Hippocampal formation (tissue), 2 donors: ENCODE data around the gene TRIM44.
A peak's percentile ranks its signal among the peaks of the same experiment; 100 is the strongest.

Experiments
- DNase-seq, 2 donors: peaks; one replicate each; lab custom pipeline; 2025; lab: John Stamatoyannopoulos, UW

The TRIM44 gene, protein sequence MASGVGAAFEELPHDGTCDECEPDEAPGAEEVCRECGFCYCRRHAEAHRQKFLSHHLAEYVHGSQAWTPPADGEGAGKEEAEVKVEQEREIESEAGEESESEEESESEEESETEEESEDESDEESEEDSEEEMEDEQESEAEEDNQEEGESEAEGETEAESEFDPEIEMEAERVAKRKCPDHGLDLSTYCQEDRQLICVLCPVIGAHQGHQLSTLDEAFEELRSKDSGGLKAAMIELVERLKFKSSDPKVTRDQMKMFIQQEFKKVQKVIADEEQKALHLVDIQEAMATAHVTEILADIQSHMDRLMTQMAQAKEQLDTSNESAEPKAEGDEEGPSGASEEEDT

GRCh38 chr11:35662649-35663407 is at the start of gene TRIM44:
Gene TRIM44, plus strand, starts transcription at chr11:35662775. Its CDS starts 337 bp downstream, at chr11:35663112.
- peak; percentile 78 to 79 for DNase-seq

GRCh38 chr11:35614939-35615569 is 47.5 kb upstream of the TRIM44 start:
- no peak for DNase-seq

DNA sequence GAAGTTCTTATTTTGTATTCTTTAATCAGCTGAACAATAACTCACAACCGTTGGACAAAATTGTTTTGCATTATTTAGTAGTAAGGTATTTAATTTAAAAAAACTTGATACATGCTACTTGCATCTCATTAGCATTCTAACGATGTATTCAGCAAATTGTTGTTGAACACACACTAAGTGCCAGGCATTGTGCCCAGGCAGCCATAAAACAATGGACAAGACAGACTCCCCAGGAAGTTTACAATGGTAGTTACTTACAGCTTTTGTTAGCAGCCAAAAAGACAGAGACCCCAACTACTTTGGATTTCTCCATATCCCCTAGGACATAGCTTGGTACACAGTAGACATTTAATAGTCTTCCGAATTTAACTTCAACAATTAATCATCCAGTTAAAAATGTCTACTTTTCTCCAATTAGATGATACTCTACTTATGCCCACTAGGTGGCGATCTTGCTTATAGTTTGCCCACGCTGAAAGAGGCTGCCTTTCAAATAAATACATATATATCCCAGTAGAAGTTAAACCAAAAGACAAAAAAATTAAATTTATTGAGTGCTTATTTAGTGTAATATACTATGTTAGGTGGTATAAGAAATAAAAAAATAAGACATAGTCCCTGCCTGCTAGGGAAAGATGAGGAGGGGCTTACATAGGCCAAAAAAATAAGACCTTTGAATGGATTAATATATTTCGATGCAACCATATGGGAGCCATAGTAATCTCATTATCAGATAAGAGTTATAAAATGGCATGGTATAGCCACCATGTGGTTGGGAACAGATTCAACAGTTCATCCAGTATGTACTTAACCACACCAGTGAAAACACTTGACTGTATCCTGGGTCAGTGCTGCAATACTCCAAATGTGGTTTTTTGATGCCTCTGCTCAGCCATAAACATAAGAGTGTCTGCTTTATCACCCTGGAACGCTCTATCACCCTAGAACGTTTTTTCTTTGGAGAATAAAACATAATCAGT is 46.4 kb upstream of the TRIM44 start:
- peak; percentile 50 to 86 for DNase-seq

DNA sequence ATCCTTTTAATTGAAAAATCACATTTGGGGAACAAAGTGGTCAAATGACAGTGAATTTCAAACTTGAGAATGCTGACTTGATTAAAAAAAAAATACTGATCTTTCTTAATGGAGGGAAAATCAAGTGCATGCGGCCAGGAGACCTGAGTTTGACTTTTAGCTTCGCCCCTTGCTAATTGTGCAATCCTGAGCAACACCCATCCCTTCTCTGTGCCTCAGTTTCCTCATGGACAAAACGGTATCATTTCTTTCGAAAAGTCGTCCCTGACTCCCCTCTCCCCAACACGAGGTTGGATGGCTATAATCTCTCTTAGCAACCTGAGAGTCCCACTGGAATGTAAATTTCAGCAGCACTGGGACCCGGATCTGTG is 45.3 kb upstream of the TRIM44 start:
- DNase-seq = no peak

DNA sequence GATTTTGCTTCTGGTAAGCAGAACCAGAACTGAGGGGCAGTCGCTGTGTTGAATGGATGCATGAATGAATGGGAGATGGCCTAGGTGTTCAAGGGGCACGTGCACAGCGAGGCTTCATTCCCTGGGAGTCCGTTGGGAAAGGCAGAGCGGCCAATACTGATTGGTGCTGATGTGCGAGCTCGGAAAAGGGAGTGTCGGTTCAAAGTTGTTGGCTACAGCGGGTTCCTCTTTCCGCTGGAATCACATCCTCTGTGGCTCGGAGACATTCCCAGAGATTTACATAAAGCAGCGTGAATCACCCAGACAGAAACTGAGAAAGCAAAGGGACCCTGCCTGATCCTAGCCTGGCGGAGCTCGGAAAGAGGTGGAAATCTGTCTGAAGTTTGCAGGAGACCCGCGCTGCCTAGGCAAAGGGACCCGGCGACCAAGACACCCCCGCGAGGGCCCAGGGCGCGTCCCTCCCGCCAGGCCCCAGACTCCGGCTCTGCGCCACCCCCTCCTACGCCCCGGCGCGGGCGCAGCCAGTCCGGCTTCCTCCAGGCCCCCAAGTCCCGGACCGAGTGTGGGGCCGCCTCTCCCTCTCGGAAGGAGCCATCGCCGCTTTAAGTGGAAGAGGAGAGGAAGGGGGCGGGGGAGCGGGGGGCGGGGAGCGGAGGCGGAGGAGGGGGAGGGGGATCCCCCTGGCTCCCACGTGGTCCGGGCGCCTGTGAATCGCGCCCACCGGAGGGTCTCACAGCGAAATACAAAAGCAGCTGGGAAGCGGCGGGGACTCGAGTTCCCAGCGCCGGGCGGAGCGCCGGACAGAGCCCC is 44.7 kb upstream of the TRIM44 start, which contains the start of gene FJX1:
Gene FJX1, plus strand, starts transcription at position 774 of the 810 bp plus-strand sequence. CDS start 177 bp downstream, outside the sequence.
- DNase-seq = peak; percentile 48 to 56

DNA sequence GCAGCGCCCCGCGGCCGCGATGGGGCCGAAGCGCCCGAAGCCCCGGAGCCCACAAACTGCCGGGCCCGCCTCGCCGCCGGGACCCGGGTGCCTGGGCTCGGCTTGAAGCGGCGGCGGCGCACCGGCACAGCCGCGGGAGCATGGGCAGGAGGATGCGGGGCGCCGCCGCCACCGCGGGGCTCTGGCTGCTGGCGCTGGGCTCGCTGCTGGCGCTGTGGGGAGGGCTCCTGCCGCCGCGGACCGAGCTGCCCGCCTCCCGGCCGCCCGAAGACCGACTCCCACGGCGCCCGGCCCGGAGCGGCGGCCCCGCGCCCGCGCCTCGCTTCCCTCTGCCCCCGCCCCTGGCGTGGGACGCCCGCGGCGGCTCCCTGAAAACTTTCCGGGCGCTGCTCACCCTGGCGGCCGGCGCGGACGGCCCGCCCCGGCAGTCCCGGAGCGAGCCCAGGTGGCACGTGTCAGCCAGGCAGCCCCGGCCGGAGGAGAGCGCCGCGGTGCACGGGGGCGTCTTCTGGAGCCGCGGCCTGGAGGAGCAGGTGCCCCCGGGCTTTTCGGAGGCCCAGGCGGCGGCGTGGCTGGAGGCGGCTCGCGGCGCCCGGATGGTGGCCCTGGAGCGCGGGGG is 44.0 kb upstream of the TRIM44 start:
- peak in 1 of 2 donors; percentile 36 for DNase-seq

DNA sequence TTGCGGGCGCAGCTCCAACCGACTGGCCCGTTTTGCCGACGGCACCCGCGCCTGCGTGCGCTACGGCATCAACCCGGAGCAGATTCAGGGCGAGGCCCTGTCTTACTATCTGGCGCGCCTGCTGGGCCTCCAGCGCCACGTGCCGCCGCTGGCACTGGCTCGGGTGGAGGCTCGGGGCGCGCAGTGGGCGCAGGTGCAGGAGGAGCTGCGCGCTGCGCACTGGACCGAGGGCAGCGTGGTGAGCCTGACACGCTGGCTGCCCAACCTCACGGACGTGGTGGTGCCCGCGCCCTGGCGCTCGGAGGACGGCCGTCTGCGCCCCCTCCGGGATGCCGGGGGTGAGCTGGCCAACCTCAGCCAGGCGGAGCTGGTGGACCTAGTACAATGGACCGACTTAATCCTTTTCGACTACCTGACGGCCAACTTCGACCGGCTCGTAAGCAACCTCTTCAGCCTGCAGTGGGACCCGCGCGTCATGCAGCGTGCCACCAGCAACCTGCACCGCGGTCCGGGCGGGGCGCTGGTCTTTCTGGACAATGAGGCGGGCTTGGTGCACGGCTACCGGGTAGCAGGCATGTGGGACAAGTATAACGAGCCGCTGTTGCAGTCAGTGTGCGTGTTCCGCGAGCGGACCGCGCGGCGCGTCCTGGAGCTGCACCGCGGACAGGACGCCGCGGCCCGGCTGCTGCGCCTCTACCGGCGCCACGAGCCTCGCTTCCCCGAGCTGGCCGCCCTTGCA is 43.3 kb upstream of the TRIM44 start:
- DNase-seq = peak in 1 of 2 donors; percentile 56

DNA sequence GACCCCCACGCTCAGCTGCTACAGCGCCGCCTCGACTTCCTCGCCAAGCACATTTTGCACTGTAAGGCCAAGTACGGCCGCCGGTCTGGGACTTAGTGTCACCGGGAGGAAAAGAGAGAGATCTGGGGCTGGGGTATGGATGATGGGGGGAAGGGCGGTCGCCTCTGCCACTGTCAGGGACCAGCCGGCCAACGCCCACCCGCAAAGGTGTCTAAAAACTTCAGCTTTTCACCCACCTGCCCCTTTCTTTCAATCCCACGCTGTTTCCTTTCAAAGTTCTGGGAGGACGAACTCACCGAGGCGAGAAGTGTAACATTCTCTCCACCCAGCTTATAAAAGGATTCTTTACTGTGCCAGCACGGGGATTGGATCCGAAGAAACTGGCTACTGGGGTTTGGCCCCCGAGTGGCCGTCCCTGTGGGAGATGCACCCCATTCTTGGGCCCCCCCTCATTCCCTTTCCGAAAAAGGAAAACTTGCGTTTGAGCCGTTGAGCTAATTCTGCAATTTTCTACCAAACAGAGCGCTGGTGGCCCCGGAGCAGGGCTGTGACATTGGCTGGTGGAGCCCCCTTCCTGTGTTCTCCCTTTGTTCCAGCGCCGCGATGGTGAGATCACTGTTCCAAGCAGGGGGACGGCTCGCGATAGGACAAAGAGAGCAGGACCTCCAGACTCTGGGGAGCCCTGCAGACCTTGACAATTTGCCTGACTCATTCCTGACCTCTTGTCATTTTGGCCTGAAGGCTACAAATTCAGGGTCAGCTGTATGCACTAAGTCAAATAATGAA is 42.5 kb upstream of the TRIM44 start:
- DNase-seq = peak in 1 of 2 donors; percentile 56

GRCh38 chr11:35620795-35621194 is 41.8 kb upstream of the TRIM44 start:
- no peak for DNase-seq

DNA sequence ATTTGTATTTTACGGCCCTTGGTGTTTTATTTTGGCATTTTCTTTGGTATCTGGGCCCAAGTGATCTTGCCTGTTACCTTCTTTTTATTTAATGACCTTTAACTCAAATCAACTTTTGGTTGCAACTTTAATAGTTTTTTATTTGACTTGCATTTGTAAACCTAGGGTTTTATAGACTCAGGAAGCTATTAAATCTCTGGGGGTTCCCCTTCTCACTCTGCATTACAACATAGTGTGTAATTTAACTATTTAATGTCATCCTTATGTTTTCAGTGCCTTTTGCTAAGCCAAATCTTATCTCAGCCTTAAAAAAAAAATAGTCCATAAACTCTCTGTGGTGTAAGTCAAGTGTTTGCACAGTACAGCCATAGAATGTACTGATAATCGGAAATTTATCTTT is 41.0 kb upstream of the TRIM44 start:
- no peak for DNase-seq

DNA sequence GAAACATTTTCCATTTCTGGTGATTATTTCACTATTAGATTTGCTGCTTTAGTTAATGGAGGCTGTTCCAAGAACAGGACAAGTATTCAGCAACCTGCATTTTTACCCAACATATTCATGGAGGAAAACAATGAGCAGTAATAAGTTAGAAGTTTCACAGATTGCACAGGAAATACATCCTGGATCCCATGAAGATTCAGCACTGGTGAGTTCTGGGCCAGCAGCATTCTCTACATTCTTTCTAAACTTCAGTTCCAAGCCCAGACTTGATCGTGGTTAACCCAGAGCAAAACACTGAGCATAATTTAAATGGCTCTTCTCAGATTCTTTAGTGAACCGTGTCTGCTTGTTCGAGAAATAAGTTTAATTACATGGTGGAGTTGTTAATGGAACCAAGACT is 40.5 kb upstream of the TRIM44 start:
- DNase-seq = no peak

GRCh38 chr11:35623621-35624168 is 38.9 kb upstream of the TRIM44 start:
- DNase-seq = no peak

GRCh38 chr11:35624316-35624715 is 38.3 kb upstream of the TRIM44 start:
- no peak for DNase-seq

DNA sequence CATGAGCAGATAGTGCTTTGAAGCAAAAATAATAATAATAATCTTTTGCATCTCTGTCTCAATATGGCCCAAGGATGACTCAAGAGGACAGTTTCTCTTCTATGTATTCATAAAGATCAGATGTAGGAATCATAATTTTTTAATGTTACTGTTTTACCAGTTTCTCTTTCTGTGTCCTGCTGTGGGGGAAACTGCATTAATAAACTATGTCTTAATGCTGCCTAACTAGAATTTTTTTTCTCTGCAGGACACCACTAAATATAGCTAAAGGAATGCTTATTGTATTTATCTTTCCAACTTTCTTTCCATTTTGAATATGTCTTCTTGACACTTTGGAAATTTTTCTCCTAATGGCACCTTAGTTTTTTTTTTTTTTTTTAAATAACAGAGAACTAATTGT is 37.8 kb upstream of the TRIM44 start:
- DNase-seq = no peak

DNA sequence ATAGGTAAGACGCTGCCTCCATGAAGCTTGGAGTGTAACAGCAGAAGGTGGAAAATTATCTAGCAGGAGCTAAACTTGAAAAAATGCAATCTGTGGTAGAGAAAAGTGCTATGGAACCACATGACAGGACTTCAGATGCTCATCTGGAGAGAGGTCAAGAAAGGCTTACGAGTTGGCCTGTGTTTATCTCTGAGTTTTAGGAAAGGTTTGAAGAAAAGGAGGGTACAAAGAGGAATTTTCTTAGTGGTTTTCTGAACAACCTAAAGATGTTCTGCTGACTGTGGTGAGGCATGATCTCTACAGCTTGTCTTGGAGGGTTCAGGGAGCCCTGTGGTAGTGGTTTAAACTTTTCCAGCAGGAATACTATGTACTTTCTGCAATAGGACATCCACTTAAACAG is 36.1 kb upstream of the TRIM44 start:
- no peak for DNase-seq

GRCh38 chr11:35629511-35629910 is 33.1 kb upstream of the TRIM44 start:
- no peak for DNase-seq

DNA sequence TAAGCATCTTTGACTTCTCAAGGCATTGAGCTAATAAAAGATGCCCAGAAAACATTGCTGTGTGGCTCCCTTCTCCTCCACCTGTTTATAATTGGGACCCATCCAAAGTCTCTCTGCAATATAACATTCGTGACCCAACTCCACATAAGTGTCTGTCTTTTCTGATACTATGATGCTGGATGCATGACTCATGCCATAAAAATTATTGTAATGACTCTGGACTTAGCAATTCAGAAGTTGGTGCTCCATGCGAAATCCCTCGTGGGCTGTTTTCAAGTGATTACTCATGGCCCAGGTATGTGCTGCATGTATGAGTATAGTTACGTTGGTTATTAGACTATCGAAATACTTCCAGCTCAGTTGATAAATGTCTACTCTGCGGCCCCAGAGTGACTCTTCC is 32.7 kb upstream of the TRIM44 start:
- no peak for DNase-seq

GRCh38 chr11:35631891-35632290 is 30.7 kb upstream of the TRIM44 start:
- no peak for DNase-seq
